HG03135 (cell line): ENCODE results near the gene ITGAL.

ENCODE experiments used
- ATAC-seq: cut with Tn5 transposase; IDR thresholded peaks from one replicate; pipeline ENCODE4 v1.9.1; 2021; ENCODE audit warnings: mild to moderate bottlenecking, moderate library complexity; ENCODE audit not compliant: unreplicated experiment

Gene ITGAL

DNA sequence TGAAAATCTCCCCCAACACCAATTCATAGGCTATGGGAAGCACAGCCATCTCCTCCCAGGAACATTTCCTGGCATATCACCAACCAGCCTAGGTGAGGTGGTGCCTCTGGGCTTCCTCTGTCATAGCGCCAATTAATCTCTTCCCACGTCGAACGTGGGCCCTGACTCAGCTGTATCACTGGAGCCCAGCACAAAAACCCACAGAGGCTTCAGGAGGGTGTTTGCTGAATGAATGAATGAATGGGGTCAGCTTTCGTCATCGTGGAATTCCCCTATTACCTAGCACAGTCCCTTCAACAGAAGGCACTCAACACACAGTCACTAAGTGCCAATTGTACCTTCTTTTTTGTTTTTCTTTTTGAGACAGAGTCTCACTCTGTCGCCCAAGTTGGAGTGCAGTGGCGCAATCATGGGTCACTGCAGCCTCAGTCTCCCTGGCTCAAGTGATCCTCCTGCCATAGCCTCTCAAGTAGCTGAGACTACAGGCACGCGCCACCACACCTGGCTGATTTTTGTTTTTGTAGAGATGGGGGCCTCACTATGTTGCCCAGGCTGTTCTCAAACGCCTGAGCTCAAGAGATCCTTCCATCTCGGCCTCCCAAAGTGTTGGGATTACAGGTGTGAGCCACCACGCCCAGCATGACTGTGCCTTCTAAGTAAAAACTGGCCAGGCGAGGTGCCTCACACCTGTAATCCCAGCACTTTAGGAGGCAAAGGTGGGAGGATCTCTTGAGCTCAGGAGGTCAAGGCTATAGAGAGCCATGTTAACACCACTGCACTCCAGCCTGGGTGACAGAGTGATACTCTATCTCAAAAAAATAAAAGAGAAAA, 94.8 kb downstream of the ITGAL start:
- ATAC-seq, result no peak

DNA sequence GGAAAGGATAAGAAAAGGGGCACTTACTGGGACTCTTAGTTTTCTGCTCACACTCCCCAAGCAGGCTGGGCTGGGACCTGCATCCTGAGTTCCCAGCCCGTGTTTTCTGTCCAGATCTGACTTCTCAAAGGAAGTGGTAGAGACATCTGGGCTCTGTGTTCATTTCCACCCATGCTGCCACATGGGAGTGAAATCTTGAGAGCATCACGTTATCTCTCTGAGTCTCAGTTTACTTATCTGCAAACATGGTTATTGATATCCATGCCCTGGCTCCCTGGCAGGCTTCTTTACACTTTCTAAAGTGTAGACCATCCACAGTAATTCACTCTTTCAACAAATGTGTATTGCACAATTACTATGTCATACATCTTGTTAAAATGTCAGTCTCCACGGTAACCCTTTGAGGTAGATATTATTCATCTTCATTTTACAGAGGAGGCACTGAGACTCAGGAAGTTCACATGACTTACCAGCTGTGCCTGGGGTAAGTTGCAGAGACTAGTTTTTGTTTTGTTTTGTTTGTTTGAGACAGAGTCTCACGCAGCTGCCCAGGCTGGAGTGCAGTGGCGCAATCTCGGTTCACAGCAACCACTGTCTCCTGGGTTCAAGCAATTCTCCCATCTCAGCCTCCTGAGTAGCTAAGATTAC, 95.6 kb downstream of the ITGAL start:
- no peak for ATAC-seq

DNA sequence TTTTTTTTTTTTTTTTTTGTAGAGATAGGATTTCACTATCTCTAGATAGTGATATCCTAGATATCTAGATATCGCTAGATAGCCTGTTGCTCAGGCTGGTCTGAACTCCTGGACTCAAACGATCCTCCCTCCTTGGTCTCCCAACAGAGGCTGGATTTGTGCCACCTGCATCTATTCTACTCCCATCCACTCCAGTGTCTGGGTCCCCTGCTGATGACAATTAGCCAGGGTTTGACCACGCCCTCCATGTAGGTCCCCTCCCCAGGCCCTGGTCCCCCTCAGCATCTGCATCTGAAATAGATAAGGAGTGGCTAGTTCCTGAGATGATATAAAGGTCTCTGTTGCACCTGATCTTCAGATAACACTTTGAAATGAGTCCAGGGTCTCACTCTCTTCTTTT, 96.7 kb downstream of the ITGAL start:
- ATAC-seq, result no peak

- no peak for ATAC-seq
Observed at GRCh38 chr16:30569746-30570635, 97.4 kb downstream of the ITGAL start.

GRCh38 chr16:30570636-30571444, 98.3 kb downstream of the ITGAL start:
- no peak for ATAC-seq

GRCh38 chr16:30571445-30572322, 99.1 kb downstream of the ITGAL start, which contains the start of gene ZNF688:
Gene ZNF688, minus strand, starts transcription at chr16:30571714. Its CDS starts 85 bp downstream, at chr16:30571629.
- peak; percentile 62 for ATAC-seq
